ENCODE results near the gene TRPC4. TPM values are rescaled to one million over a fixed set of nuclear protein-coding genes. Genes with fewer than 3 reads are reported as not detected.
"Not testable (repeated sequence)": the region's sequence is repeated elsewhere in the genome, so short reads cannot be mapped to it uniquely, and the experiment has no call there.

TRPC4 gene
- total RNA-seq, 1 donor from 2014 or later = 6.5 TPM

GRCh38 chr13:37811441-37811840, 58.1 kb downstream of the TRPC4 start:
- Mint-ChIP-seq H3K4me1 (ENCODE audit: unreplicated experiment) (no peaks in the 10 kb centered on the region), H3K27ac (ENCODE audit: unreplicated experiment) (no peak overlapping the region), H3K27me3 (ENCODE audit: unreplicated experiment) (no peaks in the 10 kb centered on the region), H3K9me3 (ENCODE audit: unreplicated experiment) (no peaks in the 10 kb centered on the region), H3K36me3 (ENCODE audit: low read depth, unreplicated experiment) (no peaks in the 10 kb centered on the region), H3K4me3 (ENCODE audit: unreplicated experiment) (no peak overlapping the region)
- DNase-seq (ENCODE audit: low spot score) = no peak
- no peak for TF ChIP-seq CTCF (IDR thresholded peaks at IDR 0.05; ENCODE audit: unreplicated experiment)

- Mint-ChIP-seq H3K4me1 (ENCODE audit: unreplicated experiment) (no peaks in the 10 kb centered on the region), H3K36me3 (ENCODE audit: low read depth, unreplicated experiment) (no peaks in the 10 kb centered on the region), H3K9me3 (ENCODE audit: unreplicated experiment) (no peaks in the 10 kb centered on the region), H3K27me3 (ENCODE audit: unreplicated experiment) (no peaks in the 10 kb centered on the region), H3K27ac (ENCODE audit: unreplicated experiment) (no peak overlapping the region), H3K4me3 (ENCODE audit: unreplicated experiment) (no peak overlapping the region)
- no peak for DNase-seq (ENCODE audit: low spot score)
- TF ChIP-seq CTCF (IDR thresholded peaks at IDR 0.05; ENCODE audit: unreplicated experiment) = no peak
Observed at GRCh38 chr13:37806666-37807065, 62.9 kb downstream of the TRPC4 start.

GRCh38 chr13:37797631-37798030, 71.9 kb downstream of the TRPC4 start:
- TF ChIP-seq CTCF (IDR thresholded peaks at IDR 0.05; ENCODE audit: unreplicated experiment) = no peak
- Mint-ChIP-seq H3K4me1 (ENCODE audit: unreplicated experiment) (no peaks in the 10 kb centered on the region), H3K27ac (ENCODE audit: unreplicated experiment) (no peak overlapping the region), H3K36me3 (ENCODE audit: low read depth, unreplicated experiment) (no peaks in the 10 kb centered on the region), H3K9me3 (ENCODE audit: unreplicated experiment) (no peaks in the 10 kb centered on the region), H3K27me3 (ENCODE audit: unreplicated experiment) (no peaks in the 10 kb centered on the region), H3K4me3 (ENCODE audit: unreplicated experiment) (no peak overlapping the region)
- no peak for DNase-seq (ENCODE audit: low spot score)

- H3K27ac Mint-ChIP-seq (ENCODE audit: unreplicated experiment); H3K4me3 Mint-ChIP-seq (ENCODE audit: unreplicated experiment); H3K27me3 Mint-ChIP-seq (ENCODE audit: unreplicated experiment); DNase-seq (ENCODE audit: low spot score); H3K4me1 Mint-ChIP-seq (ENCODE audit: unreplicated experiment); H3K36me3 Mint-ChIP-seq (ENCODE audit: low read depth, unreplicated experiment); H3K9me3 Mint-ChIP-seq (ENCODE audit: unreplicated experiment): not testable (repeated sequence)
Observed at GRCh38 chr13:37796795-37797194, 72.8 kb downstream of the TRPC4 start.

- Mint-ChIP-seq H3K27ac (ENCODE audit: unreplicated experiment) (no peak overlapping the region), H3K4me1 (ENCODE audit: unreplicated experiment) (peaks cover 2% of the 10 kb centered on the region), H3K4me3 (ENCODE audit: unreplicated experiment) (no peak overlapping the region), H3K36me3 (ENCODE audit: low read depth, unreplicated experiment) (no peaks in the 10 kb centered on the region), H3K9me3 (ENCODE audit: unreplicated experiment) (no peaks in the 10 kb centered on the region), H3K27me3 (ENCODE audit: unreplicated experiment) (no peaks in the 10 kb centered on the region)
- DNase-seq (ENCODE audit: low spot score) = no peak
- TF ChIP-seq CTCF (IDR thresholded peaks at IDR 0.05; ENCODE audit: unreplicated experiment) = no peak
Observed at GRCh38 chr13:37795326-37795725, 74.2 kb downstream of the TRPC4 start.

GRCh38 chr13:37791699-37792098, 77.9 kb downstream of the TRPC4 start:
- Mint-ChIP-seq H3K36me3 (ENCODE audit: low read depth, unreplicated experiment) (no peaks in the 10 kb centered on the region), H3K27me3 (ENCODE audit: unreplicated experiment) (no peaks in the 10 kb centered on the region), H3K4me3 (ENCODE audit: unreplicated experiment) (no peak overlapping the region), H3K27ac (ENCODE audit: unreplicated experiment) (no peak overlapping the region), H3K9me3 (ENCODE audit: unreplicated experiment) (no peaks in the 10 kb centered on the region), H3K4me1 (ENCODE audit: unreplicated experiment) (peaks cover 2% of the 10 kb centered on the region)
- DNase-seq (ENCODE audit: low spot score) = no peak
- no peak for TF ChIP-seq CTCF (IDR thresholded peaks at IDR 0.05; ENCODE audit: unreplicated experiment)

Data from endothelial cell (in vitro differentiated cells).